HEK293 (cell line): ENCODE measurements around the gene CCNY.

Experiments
- CTCF ChIA-PET: fragments of 350-600 bp; formaldehyde crosslinking; extraction: SDS; loops from one replicate; lab custom pipeline; 2021; ENCODE audit warnings: antibody characterized with exemption; lab: Yijun Ruan, JAX
- POLR2A ChIA-PET: fragments of 300-600 bp; formaldehyde crosslinking; extraction: SDS; loops from one replicate; lab custom pipeline; 2020; ENCODE audit warnings: antibody characterized with exemption, inconsistent platforms; lab: Yijun Ruan, JAX
- H3K27ac ChIP-seq: fragments of 200-500 bp; sonication (Bioruptor generic); 2 replicates; pipeline ENCODE4 v1.5.1; 2014; ENCODE audit warnings: low read depth, low read length, control low read depth, inconsistent platforms; ENCODE audit errors: extremely low read depth
- H3K36me3 ChIP-seq, 2 experiments: fragments of 200-500 bp in 1 of 2; sonication (Bioruptor generic) in 1 of 2; 1 replicate in 1 of 2; 2 replicates in 1 of 2; pipeline ENCODE4 v1.5.1; 2014 to 2017; ENCODE audit warnings: inconsistent platforms in 2 of 2, low read length in 2 of 2; ENCODE audit not compliant: control insufficient read depth in 2 of 2, insufficient read depth in 1 of 2
- H3K4me1 ChIP-seq: fragments of 200-500 bp; sonication (Bioruptor generic); 2 replicates; pipeline ENCODE4 v1.5.1; 2014; ENCODE audit warnings: mild to moderate bottlenecking, low read length, inconsistent platforms; ENCODE audit not compliant: control insufficient read depth, insufficient read depth
- H3K4me3 ChIP-seq: 2 replicates; pipeline ENCODE4 v1.5.1; 2011; ENCODE audit warnings: low read depth, mild to moderate bottlenecking, control low read depth, low read length, moderate library complexity
- H3K9me3 ChIP-seq: fragments of 200-500 bp; sonication (Bioruptor generic); 2 replicates; pipeline ENCODE4 v1.5.1; 2014; ENCODE audit warnings: low read depth, low read length, inconsistent platforms; ENCODE audit not compliant: control insufficient read depth, insufficient read depth
- BCL11B ChIP-seq: fragments of 450-650 bp; formaldehyde crosslinking; IDR thresholded peaks from 2 replicates; pipeline ENCODE4 v1.5.1; 2016; ENCODE audit warnings: low read depth, missing biosample characterization, missing genetic modification characterization
- HOXD13 ChIP-seq: sonication (generic); formaldehyde crosslinking; IDR thresholded peaks from 2 replicates; pipeline ENCODE4 v1.8.0; 2022; ENCODE audit warnings: missing genetic modification reagents, borderline replicate concordance
- KLF7 ChIP-seq: fragments of 450-650 bp; formaldehyde crosslinking; IDR thresholded peaks from 2 replicates; pipeline ENCODE4 v1.5.1; 2016; ENCODE audit warnings: missing biosample characterization, missing genetic modification characterization, borderline replicate concordance
- KLF9 ChIP-seq: fragments of 450-650 bp; formaldehyde crosslinking; IDR thresholded peaks from 2 replicates; pipeline ENCODE4 v1.5.1; 2016; ENCODE audit warnings: missing biosample characterization, missing genetic modification characterization, low read depth
- MYNN ChIP-seq: fragments of 450-650 bp; formaldehyde crosslinking; IDR thresholded peaks from 2 replicates; pipeline ENCODE4 v1.5.1; 2016; ENCODE audit warnings: missing biosample characterization, missing genetic modification characterization, borderline replicate concordance
- RBAK ChIP-seq: fragments of 450-650 bp; formaldehyde crosslinking; IDR thresholded peaks from 2 replicates; pipeline ENCODE4 v1.5.1; 2016; ENCODE audit warnings: missing biosample characterization, missing genetic modification characterization
- YY2 ChIP-seq: fragments of 450-650 bp; formaldehyde crosslinking; IDR thresholded peaks from 2 replicates; pipeline ENCODE4 v1.5.1; 2016; ENCODE audit warnings: missing biosample characterization, missing genetic modification characterization
- ZBTB17 ChIP-seq: fragments of 450-650 bp; formaldehyde crosslinking; IDR thresholded peaks from 2 replicates; pipeline ENCODE4 v1.5.1; 2016; ENCODE audit warnings: missing biosample characterization, missing genetic modification characterization
- ZBTB20 ChIP-seq: fragments of 450-650 bp; formaldehyde crosslinking; IDR thresholded peaks from 2 replicates; pipeline ENCODE4 v1.5.1; 2016; ENCODE audit warnings: missing biosample characterization, missing genetic modification characterization
- ZBTB26 ChIP-seq: fragments of 450-650 bp; formaldehyde crosslinking; optimal IDR thresholded peaks from 2 replicates; pipeline ENCODE3; 2016; ENCODE audit warnings: missing biosample characterization, mild to moderate bottlenecking, missing genetic modification characterization
- ZBTB49 ChIP-seq: fragments of 450-650 bp; formaldehyde crosslinking; IDR thresholded peaks from 2 replicates; pipeline ENCODE4 v1.5.1; 2016; ENCODE audit warnings: missing biosample characterization, missing genetic modification characterization, low read depth
- ZBTB7A ChIP-seq: fragments of 450-650 bp; formaldehyde crosslinking; IDR thresholded peaks from 2 replicates; pipeline ENCODE4 v1.5.1; 2016; ENCODE audit warnings: low read depth, missing biosample characterization, missing genetic modification characterization
- ZNF121 ChIP-seq: fragments of 450-650 bp; formaldehyde crosslinking; IDR thresholded peaks from 2 replicates; pipeline ENCODE4 v1.5.1; 2016; ENCODE audit warnings: missing biosample characterization, missing genetic modification characterization
- ZNF155 ChIP-seq: fragments of 450-650 bp; formaldehyde crosslinking; IDR thresholded peaks from 2 replicates; pipeline ENCODE4 v1.5.1; 2016; ENCODE audit warnings: missing biosample characterization, missing genetic modification characterization
- ZNF169 ChIP-seq: fragments of 450-650 bp; formaldehyde crosslinking; IDR thresholded peaks from 2 replicates; pipeline ENCODE4 v1.5.1; 2016; ENCODE audit warnings: missing biosample characterization, missing genetic modification characterization
- ZNF184 ChIP-seq: fragments of 450-650 bp; IDR thresholded peaks from 2 replicates; pipeline ENCODE4 v1.5.1; 2018; ENCODE audit warnings: missing biosample characterization, mild to moderate bottlenecking, missing genetic modification characterization
- ZNF19 ChIP-seq: fragments of 450-650 bp; formaldehyde crosslinking; IDR thresholded peaks from 2 replicates; pipeline ENCODE4; 2016; ENCODE audit warnings: missing biosample characterization, missing genetic modification characterization, low read depth
- ZNF2 ChIP-seq: fragments of 450-650 bp; formaldehyde crosslinking; IDR thresholded peaks from 2 replicates; pipeline ENCODE4 v1.5.1; 2016; ENCODE audit warnings: missing biosample characterization, missing genetic modification characterization
- ZNF292 ChIP-seq: fragments of 450-650 bp; formaldehyde crosslinking; IDR thresholded peaks from 2 replicates; pipeline ENCODE4 v1.5.1; 2016; ENCODE audit warnings: low read depth, missing biosample characterization, missing genetic modification characterization, borderline replicate concordance
- ZNF416 ChIP-seq: fragments of 450-650 bp; formaldehyde crosslinking; IDR thresholded peaks from 2 replicates; pipeline ENCODE4 v1.5.1; 2016; ENCODE audit warnings: missing biosample characterization, missing genetic modification characterization
- ZNF48 ChIP-seq: fragments of 450-650 bp; formaldehyde crosslinking; IDR thresholded peaks from 2 replicates; pipeline ENCODE4 v1.5.1; 2016; ENCODE audit warnings: missing biosample characterization, missing genetic modification characterization
- ZNF521 ChIP-seq: fragments of 450-650 bp; formaldehyde crosslinking; IDR thresholded peaks from 2 replicates; pipeline ENCODE4 v1.5.1; 2017; ENCODE audit warnings: missing biosample characterization, mild to moderate bottlenecking, missing genetic modification characterization
- ZNF549 ChIP-seq: fragments of 450-650 bp; IDR thresholded peaks from 2 replicates; pipeline ENCODE4 v1.5.1; 2018; ENCODE audit warnings: missing biosample characterization, missing genetic modification characterization, mild to moderate bottlenecking, inconsistent platforms, moderate library complexity
- ZNF571 ChIP-seq: fragments of 450-650 bp; formaldehyde crosslinking; IDR thresholded peaks from 2 replicates; pipeline ENCODE4 v1.5.0; 2017; ENCODE audit warnings: missing biosample characterization, missing genetic modification characterization
- ZNF621 ChIP-seq: fragments of 450-650 bp; formaldehyde crosslinking; IDR thresholded peaks from 2 replicates; pipeline ENCODE4 v1.5.1; 2017; ENCODE audit warnings: missing biosample characterization, missing genetic modification characterization
- ZNF654 ChIP-seq: fragments of 450-650 bp; formaldehyde crosslinking; IDR thresholded peaks from 2 replicates; pipeline ENCODE4 v1.5.1; 2016; ENCODE audit warnings: low read depth, missing biosample characterization, missing genetic modification characterization
- ZNF677 ChIP-seq: fragments of 450-650 bp; IDR thresholded peaks from 2 replicates; pipeline ENCODE4 v1.5.0; 2018; ENCODE audit warnings: missing biosample characterization, mild to moderate bottlenecking, missing genetic modification characterization, moderate library complexity
- ZNF792 ChIP-seq: fragments of 450-650 bp; formaldehyde crosslinking; IDR thresholded peaks from 2 replicates; pipeline ENCODE4 v1.5.1; 2016; ENCODE audit warnings: missing biosample characterization, missing genetic modification characterization
- ZNF843 ChIP-seq: fragments of 450-650 bp; formaldehyde crosslinking; IDR thresholded peaks from 2 replicates; pipeline ENCODE4 v1.5.1; 2016; ENCODE audit warnings: missing biosample characterization, missing genetic modification characterization
- ZSCAN5A ChIP-seq: fragments of 450-650 bp; formaldehyde crosslinking; IDR thresholded peaks from 2 replicates; pipeline ENCODE4 v1.5.1; 2016; ENCODE audit warnings: missing biosample characterization, missing genetic modification characterization
- TF ChIP-seq, protein P1 (sequence below): fragments of 450-650 bp; formaldehyde crosslinking; IDR thresholded peaks from 2 replicates; pipeline ENCODE4 v1.5.1; 2016; ENCODE audit warnings: missing biosample characterization, missing genetic modification characterization
- TF ChIP-seq, protein P2 (sequence below): fragments of 450-650 bp; formaldehyde crosslinking; IDR thresholded peaks from 2 replicates; pipeline ENCODE4 v1.5.1; 2016; ENCODE audit warnings: missing biosample characterization, missing genetic modification characterization

The CCNY gene

DNA sequence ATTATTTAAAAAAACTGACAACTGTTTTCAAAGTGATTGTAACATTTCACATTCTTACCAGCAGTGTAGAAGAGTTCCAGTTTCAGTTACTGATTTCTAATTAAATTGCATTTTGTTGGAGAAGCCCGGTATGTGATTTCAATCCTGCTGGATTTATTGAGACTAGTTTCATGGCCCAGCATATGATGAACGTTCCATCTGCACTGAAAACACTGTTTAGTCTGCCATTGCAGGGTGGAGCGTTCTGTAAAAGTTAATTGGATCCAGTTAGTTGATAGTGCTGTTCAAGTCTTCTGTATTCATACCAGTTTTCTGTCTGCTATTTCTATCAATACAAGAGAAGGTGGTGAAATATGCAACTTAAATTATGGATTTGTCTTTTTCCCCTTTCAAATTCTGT lies 37.3 kb upstream of the CCNY start (continued):
- TF ChIP-seq ZNF2 (no peak), ZNF549 (tag by site-specific recombination) (no peak), BCL11B (tag by site-specific recombination) (no peak)

- no peaks in the 10 kb centered on the region for H3K9me3 ChIP-seq
- ChIA-PET CTCF (interaction anchor here (0.6 kb wide), 1 partner anchor 1450 kb away, joined by 3 read pairs; no protein-coding TSS in a partner anchor), POLR2A (interaction anchor here (0.7 kb wide), 1 partner anchor 40 kb away, joined by 3 read pairs; no protein-coding TSS in a partner anchor)
- H3K4me1 ChIP-seq: 0 out of 2 replicates have a peak, but pooled peaks cover 2% of the 10 kb centered on the region
- no peak overlapping the region for H3K4me3 ChIP-seq
- no peaks in the 10 kb centered on the region for H3K36me3 ChIP-seq
- H3K27ac ChIP-seq: no peak overlapping the region
- TF ChIP-seq ZNF654 (no peak), ZBTB17 (tag by site-specific recombination) (no peak), ZNF792 (tag by site-specific recombination) (no peak), ZNF184 (tag by site-specific recombination) (no peak), ZBTB49 (no peak), KLF9 (peak; percentile 37; the same call in 1 of the 2 replicates), ZNF19 (no peak), MYNN (tag by site-specific recombination) (no peak), ZSCAN5A (no peak), ZBTB20 (tag by site-specific recombination) (no peak), ZNF677 (tag by site-specific recombination) (no peak), ZNF169 (tag by site-specific recombination) (no peak), ZNF621 (no peak), ZNF416 (tag by site-specific recombination) (no peak), ZNF48 (no peak), ZBTB26 (tag by site-specific recombination) (no peak), HOXD13 (CRISPR knock-in tag) (no peak), RBAK (tag by site-specific recombination) (no peak), ZBTB7A (tag by site-specific recombination) (no peak), ZNF571 (tag by site-specific recombination) (no peak), KLF7 (peak; percentile 90), ZNF521 (tag by site-specific recombination) (no peak), ZNF292 (tag by site-specific recombination) (no peak), YY2 (tag by site-specific recombination) (no peak), ZNF121 (tag by site-specific recombination) (no peak), ZNF155 (tag by site-specific recombination) (no peak), ZNF843 (tag by site-specific recombination) (no peak)
- TF ChIP-seq, protein P1, sequence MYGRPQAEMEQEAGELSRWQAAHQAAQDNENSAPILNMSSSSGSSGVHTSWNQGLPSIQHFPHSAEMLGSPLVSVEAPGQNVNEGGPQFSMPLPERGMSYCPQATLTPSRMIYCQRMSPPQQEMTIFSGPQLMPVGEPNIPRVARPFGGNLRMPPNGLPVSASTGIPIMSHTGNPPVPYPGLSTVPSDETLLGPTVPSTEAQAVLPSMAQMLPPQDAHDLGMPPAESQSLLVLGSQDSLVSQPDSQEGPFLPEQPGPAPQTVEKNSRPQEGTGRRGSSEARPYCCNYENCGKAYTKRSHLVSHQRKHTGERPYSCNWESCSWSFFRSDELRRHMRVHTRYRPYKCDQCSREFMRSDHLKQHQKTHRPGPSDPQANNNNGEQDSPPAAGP (tag by site-specific recombination): peak; percentile 53; the same call in 1 of the 2 replicates
- TF ChIP-seq, protein P2, sequence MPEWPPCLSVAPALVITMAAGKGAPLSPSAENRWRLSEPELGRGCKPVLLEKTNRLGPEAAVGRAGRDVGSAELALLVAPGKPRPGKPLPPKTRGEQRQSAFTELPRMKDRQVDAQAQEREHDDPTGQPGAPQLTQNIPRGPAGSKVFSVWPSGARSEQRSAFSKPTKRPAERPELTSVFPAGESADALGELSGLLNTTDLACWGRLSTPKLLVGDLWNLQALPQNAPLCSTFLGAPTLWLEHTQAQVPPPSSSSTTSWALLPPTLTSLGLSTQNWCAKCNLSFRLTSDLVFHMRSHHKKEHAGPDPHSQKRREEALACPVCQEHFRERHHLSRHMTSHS (tag by site-specific recombination): no peak
These were observed 36.1 kb upstream of the CCNY start for GRCh38 chr10:35300063-35300699.
